Breast epithelium (tissue), 3 donors: ENCODE measurements around the gene SLC39A2.

Source experiments
- POLR2A ChIP-seq: fragments of 450-650 bp; IDR thresholded peaks from one replicate; pipeline ENCODE4 v1.6.1; 2016; ENCODE audit warnings: antibody characterized with exemption, mild to moderate bottlenecking, moderate library complexity
- POLR2AphosphoS5 ChIP-seq, 3 donors: sonication (generic); formaldehyde crosslinking; IDR thresholded peaks; one replicate each; pipeline ENCODE4 v1.6.1; 2017; ENCODE audit warnings: antibody characterized with exemption in 3 of 3
- TF ChIP-seq, protein P1 (sequence below), 3 donors: fragments of 450-650 bp; IDR thresholded peaks; one replicate each; pipeline ENCODE4 v1.5.1; 2016 to 2017; ENCODE audit warnings: antibody characterized with exemption in 3 of 3, mild to moderate bottlenecking in 3 of 3, moderate library complexity in 3 of 3

GRCh38 chr14:21048638-21049037 lies 49.5 kb downstream of the SLC39A2 start:
- TF ChIP-seq, protein P1, sequence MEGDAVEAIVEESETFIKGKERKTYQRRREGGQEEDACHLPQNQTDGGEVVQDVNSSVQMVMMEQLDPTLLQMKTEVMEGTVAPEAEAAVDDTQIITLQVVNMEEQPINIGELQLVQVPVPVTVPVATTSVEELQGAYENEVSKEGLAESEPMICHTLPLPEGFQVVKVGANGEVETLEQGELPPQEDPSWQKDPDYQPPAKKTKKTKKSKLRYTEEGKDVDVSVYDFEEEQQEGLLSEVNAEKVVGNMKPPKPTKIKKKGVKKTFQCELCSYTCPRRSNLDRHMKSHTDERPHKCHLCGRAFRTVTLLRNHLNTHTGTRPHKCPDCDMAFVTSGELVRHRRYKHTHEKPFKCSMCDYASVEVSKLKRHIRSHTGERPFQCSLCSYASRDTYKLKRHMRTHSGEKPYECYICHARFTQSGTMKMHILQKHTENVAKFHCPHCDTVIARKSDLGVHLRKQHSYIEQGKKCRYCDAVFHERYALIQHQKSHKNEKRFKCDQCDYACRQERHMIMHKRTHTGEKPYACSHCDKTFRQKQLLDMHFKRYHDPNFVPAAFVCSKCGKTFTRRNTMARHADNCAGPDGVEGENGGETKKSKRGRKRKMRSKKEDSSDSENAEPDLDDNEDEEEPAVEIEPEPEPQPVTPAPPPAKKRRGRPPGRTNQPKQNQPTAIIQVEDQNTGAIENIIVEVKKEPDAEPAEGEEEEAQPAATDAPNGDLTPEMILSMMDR (IDR thresholded peaks at IDR 0.05): no peak
- no peak for TF ChIP-seq POLR2AphosphoS5 (IDR thresholded peaks at IDR 0.05)
- no peak for TF ChIP-seq POLR2A
